GM19452 (cell line): ENCODE data around the gene NSMCE1.
"Not testable (repeated sequence)": the region's sequence is repeated elsewhere in the genome, so short reads cannot be mapped to it uniquely, and the experiment has no call there.

ENCODE experiments used
- ATAC-seq: cut with Tn5 transposase; IDR thresholded peaks from one replicate; pipeline ENCODE4 v1.9.1; 2021; ENCODE audit not compliant: unreplicated experiment

The NSMCE1 gene

DNA sequence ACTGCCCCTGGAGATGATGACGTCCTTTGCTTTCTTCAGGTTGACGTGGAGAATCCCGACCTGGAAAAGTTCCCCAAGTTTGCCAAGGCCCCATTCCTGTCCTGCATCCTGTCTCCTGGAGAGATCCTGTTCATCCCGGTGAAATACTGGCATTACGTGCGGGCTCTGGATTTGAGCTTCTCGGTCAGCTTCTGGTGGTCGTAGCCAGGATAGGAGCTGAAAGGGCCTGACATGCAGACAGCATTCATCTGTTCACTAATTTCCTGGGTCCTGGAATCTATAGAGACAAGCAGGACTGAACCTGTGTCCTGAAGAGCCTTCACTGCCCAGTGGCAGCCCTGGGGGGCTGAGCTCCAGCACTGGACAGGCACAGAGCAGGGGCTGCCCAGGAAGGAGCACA, 48.0 kb downstream of the NSMCE1 start:
- no peak for ATAC-seq

DNA sequence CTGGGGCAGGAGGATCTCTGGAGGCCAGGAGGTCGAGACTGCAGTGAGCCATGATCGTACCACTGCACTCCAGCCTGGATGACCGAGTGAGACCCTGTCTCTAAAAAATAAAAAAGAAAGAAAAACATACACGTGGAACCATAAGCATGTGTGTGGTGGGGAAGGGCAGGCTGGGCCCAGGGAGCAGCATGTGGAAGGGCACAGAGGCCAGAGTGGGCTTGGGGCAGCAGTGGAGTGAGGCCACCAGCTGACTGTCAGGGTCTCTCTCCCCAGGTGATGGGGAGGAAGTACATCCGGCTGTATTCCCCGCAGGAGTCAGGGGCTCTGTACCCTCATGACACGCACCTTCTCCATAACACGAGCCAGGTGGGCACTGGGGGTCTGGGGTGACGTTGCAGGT, 48.5 kb downstream of the NSMCE1 start:
- no peak for ATAC-seq

- ATAC-seq = no peak
Measured at GRCh38 chr16:27219161-27219560, 49.4 kb downstream of the NSMCE1 start.

GRCh38 chr16:27218756-27219155, 49.8 kb downstream of the NSMCE1 start:
- no peak for ATAC-seq

DNA sequence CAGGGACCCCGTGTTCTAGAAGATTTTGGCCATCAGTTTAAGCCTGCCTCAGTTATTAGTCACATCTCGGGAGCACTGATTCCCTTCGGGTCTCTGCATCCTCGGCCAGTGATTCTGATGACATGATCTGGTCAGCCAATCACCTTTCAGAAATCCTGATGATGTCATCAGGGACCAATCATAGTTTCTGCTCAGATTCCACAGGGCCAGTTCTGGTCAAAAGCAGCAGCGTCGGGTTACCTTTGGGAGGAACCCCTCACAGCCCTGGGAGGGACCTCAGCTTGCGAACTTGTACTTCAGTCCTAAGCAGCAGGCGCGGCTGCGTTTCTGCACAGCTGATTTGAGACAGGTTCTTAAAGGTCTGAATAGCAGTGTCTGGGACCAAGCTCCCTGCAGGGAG, 51.3 kb downstream of the NSMCE1 start:
- ATAC-seq = no peak

GRCh38 chr16:27216297-27216885, 52.2 kb downstream of the NSMCE1 start:
- ATAC-seq = no peak

DNA sequence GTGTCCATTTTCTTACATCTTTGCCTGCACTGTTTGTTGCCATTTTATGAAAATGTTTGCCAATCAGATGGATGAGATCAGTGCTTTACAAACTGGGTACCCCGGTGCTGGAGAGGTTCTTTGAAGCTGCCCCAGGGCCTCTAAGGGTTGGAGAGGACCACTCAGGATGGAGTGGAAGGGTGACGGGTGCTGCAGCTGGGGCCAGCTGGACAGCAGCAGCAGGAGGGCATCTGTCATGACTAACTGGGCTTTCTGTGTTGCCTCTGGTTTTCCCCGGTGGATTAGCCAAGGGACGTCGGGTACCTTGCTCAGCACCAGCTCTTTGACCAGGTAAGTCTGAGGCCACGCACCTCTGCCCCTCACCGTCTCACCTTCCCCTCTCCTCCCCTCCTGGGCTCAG, 52.9 kb downstream of the NSMCE1 start:
- no peak for ATAC-seq

DNA sequence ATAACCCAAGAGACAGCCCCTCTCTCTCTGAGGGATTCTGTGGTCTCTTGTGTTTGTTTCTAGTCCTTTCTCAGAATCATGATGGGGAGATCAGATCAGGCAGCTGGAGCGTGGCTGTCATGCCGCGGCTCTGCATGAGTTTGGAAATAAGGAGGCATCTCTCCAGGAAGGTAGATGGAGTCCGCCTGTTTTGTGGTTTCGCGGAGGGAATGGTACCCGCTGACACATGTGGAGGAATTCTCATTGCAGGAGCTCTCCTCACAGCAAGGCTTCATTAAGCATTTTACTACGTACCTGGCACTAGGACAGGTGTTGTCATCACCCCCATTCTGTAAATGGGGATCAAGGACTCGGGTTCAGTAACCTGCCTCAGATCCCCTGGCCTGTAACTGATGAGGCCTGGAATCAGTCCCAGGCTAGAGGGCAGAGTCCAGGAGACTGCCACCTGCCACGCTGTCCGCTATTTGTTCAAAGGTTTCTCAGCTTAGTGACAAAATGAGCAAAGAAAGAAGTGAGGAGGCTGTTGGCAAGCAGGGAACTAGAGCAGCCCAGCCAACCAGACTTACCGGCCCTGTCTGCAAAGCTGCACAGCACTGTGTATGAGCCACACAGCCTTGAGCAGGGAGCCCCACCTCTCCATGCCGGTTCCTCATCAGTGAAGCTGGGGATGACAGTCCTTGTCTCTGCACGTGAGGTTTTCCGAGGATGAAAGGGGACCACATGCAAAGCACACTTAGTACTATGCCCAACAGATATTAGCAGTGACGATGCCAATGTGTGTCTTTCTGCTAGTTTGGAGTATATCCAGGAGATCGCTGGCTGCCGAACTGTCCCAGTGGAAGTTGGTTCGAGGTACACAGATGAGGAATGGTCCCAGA, 54.2 kb downstream of the NSMCE1 start:
- no peak for ATAC-seq

GRCh38 chr16:27211026-27211425, 57.5 kb downstream of the NSMCE1 start:
- ATAC-seq = no peak

- no peak for ATAC-seq
Measured at GRCh38 chr16:27210174-27210573, 58.4 kb downstream of the NSMCE1 start.

DNA sequence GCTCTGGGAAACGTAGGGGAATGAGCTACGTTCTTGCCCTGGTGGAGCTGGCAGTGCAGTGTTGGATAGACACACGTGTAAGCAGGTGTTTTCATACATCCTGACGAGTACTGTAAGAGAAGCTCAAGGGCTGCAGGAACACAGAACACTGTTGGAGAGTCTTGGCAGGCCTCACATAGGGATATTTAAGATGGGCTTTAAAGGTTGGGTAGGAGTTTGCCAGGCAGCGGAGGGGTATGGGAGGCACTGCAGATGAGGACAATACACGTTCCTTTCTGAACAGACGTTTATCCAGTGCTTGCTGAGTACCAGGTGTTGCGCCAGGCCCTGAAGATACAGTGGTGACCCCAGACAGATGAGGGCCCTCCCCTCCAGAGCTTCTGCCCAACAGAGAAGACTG, 59.0 kb downstream of the NSMCE1 start:
- ATAC-seq = no peak

DNA sequence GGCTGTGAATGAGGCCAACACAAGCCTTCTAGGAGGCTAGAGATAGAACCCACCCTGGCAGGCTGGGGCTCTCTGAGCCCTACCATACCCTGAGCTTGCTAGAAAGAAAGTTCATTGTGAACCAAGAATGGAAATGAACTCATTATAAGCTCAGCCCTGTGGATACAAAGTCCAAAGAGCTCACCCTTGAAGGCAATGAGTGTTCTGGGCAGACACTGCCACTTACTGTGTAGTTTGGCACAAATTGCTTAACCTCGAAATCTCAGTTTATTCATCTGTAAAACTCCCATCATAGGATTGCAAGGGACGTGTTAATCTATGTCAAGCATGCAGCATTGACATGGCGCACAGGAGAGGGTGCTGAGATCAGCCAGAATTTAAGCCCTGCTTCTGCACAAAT, 59.8 kb downstream of the NSMCE1 start:
- ATAC-seq = no peak

- ATAC-seq = no peak
Measured at GRCh38 chr16:27208081-27208680, 60.4 kb downstream of the NSMCE1 start.

- ATAC-seq = not testable (repeated sequence)
Measured at GRCh38 chr16:27207121-27207520, 61.5 kb downstream of the NSMCE1 start.

GRCh38 chr16:27205423-27206065, 63.0 kb downstream of the NSMCE1 start:
- ATAC-seq = no peak

- no peak for ATAC-seq
Measured at GRCh38 chr16:27204312-27204915, 64.2 kb downstream of the NSMCE1 start.

DNA sequence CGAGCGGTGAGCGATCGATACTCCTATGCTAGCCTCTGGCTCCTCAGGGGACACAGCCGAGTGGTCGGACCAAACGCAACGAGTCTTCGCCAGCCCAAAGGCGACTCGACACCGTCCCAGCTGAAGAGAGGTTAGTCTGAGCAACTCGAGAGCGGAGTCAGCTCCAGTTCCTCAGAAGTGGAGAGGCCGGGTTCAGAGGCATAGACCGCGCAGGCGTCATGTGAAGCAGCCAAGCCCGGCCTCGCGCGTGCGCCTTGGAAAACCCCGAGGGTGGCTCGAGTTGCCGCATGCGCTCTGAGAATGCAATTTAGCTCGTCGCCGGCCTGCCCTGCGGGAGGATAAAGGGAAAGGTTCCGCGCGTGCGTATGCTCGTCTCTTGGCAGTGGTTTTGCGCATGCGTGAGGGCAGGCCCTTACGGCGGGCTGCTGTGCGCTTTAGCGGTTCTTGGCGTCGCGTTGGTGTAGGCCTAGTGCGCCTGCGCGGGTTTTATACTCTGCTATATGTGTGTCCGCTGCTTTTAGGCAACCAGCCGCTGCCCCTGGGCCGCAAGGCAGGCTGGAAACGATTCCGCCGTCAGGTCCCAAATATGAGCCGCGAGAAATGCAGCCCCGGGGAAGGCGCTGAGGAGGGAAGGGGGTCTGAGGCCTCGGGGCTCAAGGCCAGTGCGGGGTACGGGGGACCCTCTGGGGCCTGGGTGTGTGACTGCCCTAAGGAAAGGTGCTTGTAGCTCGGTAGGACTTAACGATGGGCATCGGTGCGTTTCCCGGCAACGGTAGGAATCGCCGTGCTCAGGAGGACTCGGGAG, 64.9 kb downstream of the NSMCE1 start, which contains the start of gene KDM8:
TSS of gene KDM8 (plus strand) at position 20 of the 805 bp plus-strand sequence. CDS start 6,598 bp downstream, outside the sequence.
- peak; percentile 80 for ATAC-seq

DNA sequence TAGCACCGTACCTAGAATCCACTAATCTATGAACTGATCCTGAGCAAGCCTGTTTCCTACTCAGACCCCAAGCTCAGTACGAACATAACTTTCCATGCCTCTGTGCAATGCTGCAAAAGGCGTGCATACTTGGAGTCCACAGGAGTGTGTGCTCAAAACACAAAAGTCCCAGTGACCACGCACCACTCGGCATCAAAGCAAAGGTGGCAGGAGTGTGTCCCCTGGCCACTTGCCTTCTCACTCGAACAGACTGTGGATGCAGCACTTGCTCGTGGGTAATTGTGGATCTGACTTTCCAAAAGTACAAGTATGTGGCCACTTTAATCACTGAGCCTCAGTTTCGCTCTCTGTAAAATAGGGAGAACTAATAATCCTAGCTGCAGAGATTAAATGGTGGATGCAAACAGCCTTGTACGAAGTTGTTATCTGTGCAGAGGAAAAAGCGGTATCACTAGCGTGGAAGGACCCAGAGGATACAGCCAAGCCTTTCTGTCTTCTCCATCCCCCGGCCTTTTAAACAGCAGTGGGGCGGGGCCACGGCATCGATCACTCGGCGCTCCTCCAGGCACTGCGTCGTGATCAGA, 65.6 kb downstream of the NSMCE1 start:
- ATAC-seq = peak; percentile 71

DNA sequence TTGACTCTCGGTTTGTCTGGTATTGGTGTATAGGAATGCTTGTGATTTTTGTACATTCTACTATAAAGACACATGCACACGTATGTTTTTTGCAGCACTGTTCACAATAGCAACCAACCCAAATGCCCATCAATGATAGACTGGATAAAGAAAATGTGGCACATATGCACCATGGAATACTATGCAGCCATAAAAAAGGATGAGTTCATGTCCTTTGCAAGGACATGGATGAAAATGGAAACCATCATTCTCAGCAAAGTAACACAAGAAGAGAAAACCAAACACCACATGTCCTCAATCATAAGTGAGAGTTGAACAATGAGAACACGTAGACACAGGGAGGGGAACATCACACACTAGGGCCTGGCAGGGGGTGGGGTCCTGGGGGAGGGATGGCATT, 67.7 kb downstream of the NSMCE1 start:
- not testable (repeated sequence) for ATAC-seq

- ATAC-seq = peak; percentile 41
Measured at GRCh38 chr16:27199736-27200135, 68.8 kb downstream of the NSMCE1 start.
